ENCODE results near the gene ITPKB.
"Not testable (repeated sequence)": the region's sequence is repeated elsewhere in the genome, so short reads cannot be mapped to it uniquely, and the experiment has no call there.

ITPKB gene

GRCh38 chr1:226603022-226603857 lies 135.8 kb downstream of the ITPKB start:
- no peak overlapping the region for H3K4me3 ChIP-seq (replicated peaks; ENCODE audit: low read depth, low read length)
- TF ChIP-seq CTCF (IDR thresholded peaks at IDR 0.05; ENCODE audit: insufficient read depth, low read length, poor library complexity, severe bottlenecking), result no peak
- H3K27me3 ChIP-seq (replicated peaks; ENCODE audit: control insufficient read depth, insufficient read depth, low read length), result no peaks in the 10 kb centered on the region; the same call in none of the 2 replicates
- DNase-seq (ENCODE audit: extremely low read depth, insufficient read length), result no peak
- H3K36me3 ChIP-seq (ENCODE audit: control insufficient read depth, insufficient read depth, low read length), result no peaks in the 10 kb centered on the region

GRCh38 chr1:226602186-226603021 lies 136.7 kb downstream of the ITPKB start:
- Histone ChIP-seq H3K27me3 (replicated peaks; ENCODE audit: control insufficient read depth, insufficient read depth, low read length) (no peaks in the 10 kb centered on the region; the same call in none of the 2 replicates), H3K4me3 (replicated peaks; ENCODE audit: low read depth, low read length) (no peak overlapping the region), H3K36me3 (ENCODE audit: control insufficient read depth, insufficient read depth, low read length) (no peaks in the 10 kb centered on the region)
- TF ChIP-seq CTCF (IDR thresholded peaks at IDR 0.05; ENCODE audit: insufficient read depth, low read length, poor library complexity, severe bottlenecking), result no peak
- no peak for DNase-seq (ENCODE audit: extremely low read depth, insufficient read length)

- Histone ChIP-seq H3K27me3 (replicated peaks; ENCODE audit: control insufficient read depth, insufficient read depth, low read length) (no peaks in the 10 kb centered on the region; the same call in none of the 2 replicates), H3K4me3 (replicated peaks; ENCODE audit: low read depth, low read length) (no peak overlapping the region), H3K36me3 (ENCODE audit: control insufficient read depth, insufficient read depth, low read length) (no peaks in the 10 kb centered on the region)
- no peak for DNase-seq (ENCODE audit: extremely low read depth, insufficient read length)
- no peak for TF ChIP-seq CTCF (IDR thresholded peaks at IDR 0.05; ENCODE audit: insufficient read depth, low read length, poor library complexity, severe bottlenecking)
These were observed 137.6 kb downstream of the ITPKB start for GRCh38 chr1:226601456-226601855.

- Histone ChIP-seq H3K4me3 (replicated peaks; ENCODE audit: low read depth, low read length) (no peak overlapping the region), H3K36me3 (ENCODE audit: control insufficient read depth, insufficient read depth, low read length) (no peaks in the 10 kb centered on the region), H3K27me3 (replicated peaks; ENCODE audit: control insufficient read depth, insufficient read depth, low read length) (no peaks in the 10 kb centered on the region; the same call in none of the 2 replicates)
- DNase-seq (ENCODE audit: extremely low read depth, insufficient read length), result no peak
- TF ChIP-seq CTCF (IDR thresholded peaks at IDR 0.05; ENCODE audit: insufficient read depth, low read length, poor library complexity, severe bottlenecking), result no peak
These were observed 138.8 kb downstream of the ITPKB start for GRCh38 chr1:226600254-226600653.

GRCh38 chr1:226599636-226600238 lies 139.3 kb downstream of the ITPKB start:
- Histone ChIP-seq H3K4me3 (replicated peaks; ENCODE audit: low read depth, low read length) (no peak overlapping the region), H3K36me3 (ENCODE audit: control insufficient read depth, insufficient read depth, low read length) (no peaks in the 10 kb centered on the region), H3K27me3 (replicated peaks; ENCODE audit: control insufficient read depth, insufficient read depth, low read length) (no peaks in the 10 kb centered on the region; the same call in 1 of the 2 replicates)
- no peak for TF ChIP-seq CTCF (IDR thresholded peaks at IDR 0.05; ENCODE audit: insufficient read depth, low read length, poor library complexity, severe bottlenecking)
- DNase-seq (ENCODE audit: extremely low read depth, insufficient read length), result no peak

GRCh38 chr1:226598955-226599354 lies 140.1 kb downstream of the ITPKB start:
- H3K27me3 ChIP-seq (replicated peaks; ENCODE audit: control insufficient read depth, insufficient read depth, low read length); DNase-seq (ENCODE audit: extremely low read depth, insufficient read length); H3K4me3 ChIP-seq (replicated peaks; ENCODE audit: low read depth, low read length); H3K36me3 ChIP-seq (ENCODE audit: control insufficient read depth, insufficient read depth, low read length): not testable (repeated sequence)
